Panc1 (cell line): ENCODE measurements around the gene CD9.

ENCODE experiments used
- POLR2AphosphoS5 ChIP-seq: IDR thresholded peaks from 2 replicates; pipeline ENCODE4 v1.6.1; 2012; ENCODE audit warnings: mild to moderate bottlenecking, low read depth, low read length, moderate library complexity
- SIN3A ChIP-seq: IDR thresholded peaks from 2 replicates; pipeline ENCODE4 v1.6.1; 2012; ENCODE audit warnings: low read depth, mild to moderate bottlenecking, low read length, moderate library complexity, borderline replicate concordance; ENCODE audit not compliant: insufficient read depth
- TCF7L2 ChIP-seq: IDR thresholded peaks from 2 replicates; pipeline ENCODE4 v1.6.1; 2011; ENCODE audit warnings: mild to moderate bottlenecking, low read depth, low read length, inconsistent platforms
- TF ChIP-seq, protein P1 (sequence below): fragments of 450-650 bp; IDR thresholded peaks from 2 replicates; pipeline ENCODE4 v1.5.1; 2017; ENCODE audit warnings: mild to moderate bottlenecking
- TF ChIP-seq, protein P2 (sequence below), 2 experiments: IDR thresholded peaks; 2 replicates each; pipeline ENCODE4 v1.6.1; 2011 to 2012; ENCODE audit warnings: low read depth in 2 of 2, control low read depth in 1 of 2, low read length in 1 of 2, mild to moderate bottlenecking in 1 of 2, moderate library complexity in 1 of 2; ENCODE audit not compliant: insufficient read depth in 1 of 2

DNA sequence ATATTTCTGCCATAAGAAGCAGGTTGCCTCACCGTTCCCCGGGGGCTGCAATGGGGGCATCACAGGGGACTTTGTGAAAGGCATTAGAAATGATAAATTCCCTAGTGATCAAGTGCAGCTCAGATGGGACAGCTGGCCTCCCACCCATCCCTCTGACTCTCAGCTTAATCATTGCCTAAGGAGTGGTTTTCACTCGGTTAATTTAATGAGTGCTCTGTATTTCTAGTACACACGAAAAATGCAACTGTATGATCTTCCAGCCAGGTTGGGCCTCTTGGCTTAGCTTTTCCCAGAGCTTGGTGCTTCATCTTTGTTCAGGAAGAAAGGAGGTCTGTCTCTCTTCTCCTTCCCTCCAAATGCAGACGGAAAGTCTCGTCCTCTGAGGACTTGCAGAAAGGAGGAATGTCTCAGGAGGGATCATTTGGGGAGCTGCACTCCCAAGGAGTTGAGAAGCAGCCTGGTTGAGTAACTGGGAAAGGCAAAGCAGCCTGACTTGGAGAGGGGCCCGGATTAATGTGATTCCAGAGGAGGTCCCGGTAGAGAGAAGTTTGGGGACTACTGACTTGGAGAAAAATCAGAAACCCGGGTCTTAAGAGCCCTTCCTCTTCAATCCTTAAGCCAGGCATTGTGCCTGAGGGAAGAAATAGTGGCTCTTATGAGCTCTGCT, 7.2 kb downstream of the CD9 start:
- TF ChIP-seq, protein P1, sequence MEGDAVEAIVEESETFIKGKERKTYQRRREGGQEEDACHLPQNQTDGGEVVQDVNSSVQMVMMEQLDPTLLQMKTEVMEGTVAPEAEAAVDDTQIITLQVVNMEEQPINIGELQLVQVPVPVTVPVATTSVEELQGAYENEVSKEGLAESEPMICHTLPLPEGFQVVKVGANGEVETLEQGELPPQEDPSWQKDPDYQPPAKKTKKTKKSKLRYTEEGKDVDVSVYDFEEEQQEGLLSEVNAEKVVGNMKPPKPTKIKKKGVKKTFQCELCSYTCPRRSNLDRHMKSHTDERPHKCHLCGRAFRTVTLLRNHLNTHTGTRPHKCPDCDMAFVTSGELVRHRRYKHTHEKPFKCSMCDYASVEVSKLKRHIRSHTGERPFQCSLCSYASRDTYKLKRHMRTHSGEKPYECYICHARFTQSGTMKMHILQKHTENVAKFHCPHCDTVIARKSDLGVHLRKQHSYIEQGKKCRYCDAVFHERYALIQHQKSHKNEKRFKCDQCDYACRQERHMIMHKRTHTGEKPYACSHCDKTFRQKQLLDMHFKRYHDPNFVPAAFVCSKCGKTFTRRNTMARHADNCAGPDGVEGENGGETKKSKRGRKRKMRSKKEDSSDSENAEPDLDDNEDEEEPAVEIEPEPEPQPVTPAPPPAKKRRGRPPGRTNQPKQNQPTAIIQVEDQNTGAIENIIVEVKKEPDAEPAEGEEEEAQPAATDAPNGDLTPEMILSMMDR: no peak
- TF ChIP-seq SIN3A (no peak), POLR2AphosphoS5 (no peak), TCF7L2 (no peak)
- TF ChIP-seq, protein P2, sequence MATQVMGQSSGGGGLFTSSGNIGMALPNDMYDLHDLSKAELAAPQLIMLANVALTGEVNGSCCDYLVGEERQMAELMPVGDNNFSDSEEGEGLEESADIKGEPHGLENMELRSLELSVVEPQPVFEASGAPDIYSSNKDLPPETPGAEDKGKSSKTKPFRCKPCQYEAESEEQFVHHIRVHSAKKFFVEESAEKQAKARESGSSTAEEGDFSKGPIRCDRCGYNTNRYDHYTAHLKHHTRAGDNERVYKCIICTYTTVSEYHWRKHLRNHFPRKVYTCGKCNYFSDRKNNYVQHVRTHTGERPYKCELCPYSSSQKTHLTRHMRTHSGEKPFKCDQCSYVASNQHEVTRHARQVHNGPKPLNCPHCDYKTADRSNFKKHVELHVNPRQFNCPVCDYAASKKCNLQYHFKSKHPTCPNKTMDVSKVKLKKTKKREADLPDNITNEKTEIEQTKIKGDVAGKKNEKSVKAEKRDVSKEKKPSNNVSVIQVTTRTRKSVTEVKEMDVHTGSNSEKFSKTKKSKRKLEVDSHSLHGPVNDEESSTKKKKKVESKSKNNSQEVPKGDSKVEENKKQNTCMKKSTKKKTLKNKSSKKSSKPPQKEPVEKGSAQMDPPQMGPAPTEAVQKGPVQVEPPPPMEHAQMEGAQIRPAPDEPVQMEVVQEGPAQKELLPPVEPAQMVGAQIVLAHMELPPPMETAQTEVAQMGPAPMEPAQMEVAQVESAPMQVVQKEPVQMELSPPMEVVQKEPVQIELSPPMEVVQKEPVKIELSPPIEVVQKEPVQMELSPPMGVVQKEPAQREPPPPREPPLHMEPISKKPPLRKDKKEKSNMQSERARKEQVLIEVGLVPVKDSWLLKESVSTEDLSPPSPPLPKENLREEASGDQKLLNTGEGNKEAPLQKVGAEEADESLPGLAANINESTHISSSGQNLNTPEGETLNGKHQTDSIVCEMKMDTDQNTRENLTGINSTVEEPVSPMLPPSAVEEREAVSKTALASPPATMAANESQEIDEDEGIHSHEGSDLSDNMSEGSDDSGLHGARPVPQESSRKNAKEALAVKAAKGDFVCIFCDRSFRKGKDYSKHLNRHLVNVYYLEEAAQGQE (IDR thresholded peaks at IDR 0.05; ENCODE audit: insufficient read depth in 1 of 2, low read depth in 2 of 2, low read length in 1 of 2): no peak
